ENCODE data around the gene CYP39A1.

CYP39A1 gene

DNA sequence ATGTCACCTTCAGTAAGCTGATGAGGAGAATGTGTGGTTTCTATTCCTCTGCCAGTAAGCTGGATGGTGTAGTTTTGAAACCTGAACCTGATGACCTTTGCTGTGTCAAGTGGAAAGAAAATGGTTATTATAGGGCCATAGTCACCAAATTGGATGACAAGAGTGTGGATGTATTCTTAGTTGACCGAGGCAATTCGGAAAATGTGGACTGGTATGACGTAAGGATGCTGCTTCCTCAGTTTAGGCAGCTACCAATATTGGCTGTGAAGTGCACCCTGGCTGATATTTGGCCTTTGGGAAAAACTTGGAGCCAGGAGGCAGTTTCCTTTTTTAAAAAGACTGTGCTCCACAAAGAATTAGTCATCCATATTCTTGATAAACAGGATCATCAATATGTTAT lies 37.0 kb upstream of the CYP39A1 start:
- H3K36me3 ChIP-seq (ENCODE audit: control insufficient read depth in 1 of 2, insufficient read depth in 2 of 2, low read length in 2 of 2), result no peaks in the 10 kb centered on the region
- no peak overlapping the region for H4K8ac ChIP-seq (ENCODE audit: low read depth, low read length)
- H3K4me2 ChIP-seq (ENCODE audit: low read length), result no peak overlapping the region
- H2BK120ac ChIP-seq (ENCODE audit: insufficient read depth, low read length, poor library complexity), result no peak overlapping the region
- no peak overlapping the region for H3K23ac ChIP-seq (ENCODE audit: low read length)
- no peak overlapping the region for H3K4ac ChIP-seq (ENCODE audit: low read depth, low read length)
- no peak overlapping the region for H2BK5ac ChIP-seq (ENCODE audit: low read depth, low read length, poor library complexity)
- WGBS (ENCODE audit: extremely low coverage, insufficient coverage, insufficient read length), result no CpG with 5 or more reads among the region's 3 CpGs
- H2AFZ ChIP-seq (ENCODE audit: insufficient read depth, low read length, poor library complexity), result no peak overlapping the region
- H3K4me3 ChIP-seq (ENCODE audit: low read depth, low read length), result no peak overlapping the region
- H3K27ac ChIP-seq (ENCODE audit: low read depth, low read length), result no peak overlapping the region
- H3K9ac ChIP-seq (ENCODE audit: low read length), result no peak overlapping the region
- no peak overlapping the region for H2AK5ac ChIP-seq (ENCODE audit: low read length)
- no peaks in the 10 kb centered on the region for H3K79me2 ChIP-seq (ENCODE audit: control insufficient read depth, insufficient read depth, low read length, poor library complexity)
- H3K18ac ChIP-seq (ENCODE audit: low read length), result no peak overlapping the region
- no peak overlapping the region for H4K91ac ChIP-seq (ENCODE audit: low read depth, low read length)
- no peak for DNase-seq
- no peak overlapping the region for H2BK12ac ChIP-seq (ENCODE audit: low read length)
- no peaks in the 10 kb centered on the region for H3K79me1 ChIP-seq (ENCODE audit: low read length)
- no peaks in the 10 kb centered on the region for H3K27me3 ChIP-seq (ENCODE audit: insufficient read depth, low read length)
- H3K9me3 ChIP-seq (ENCODE audit: insufficient read depth, low read depth, low read length), result no peaks in the 10 kb centered on the region
- no peaks in the 10 kb centered on the region for H3K4me1 ChIP-seq (ENCODE audit: control insufficient read depth in 1 of 2, insufficient read depth in 2 of 2, low read length in 2 of 2)
- no peak overlapping the region for H4K12ac ChIP-seq (ENCODE audit: low read depth, low read length)
- no peak overlapping the region for H3K14ac ChIP-seq (ENCODE audit: low read length)

DNA sequence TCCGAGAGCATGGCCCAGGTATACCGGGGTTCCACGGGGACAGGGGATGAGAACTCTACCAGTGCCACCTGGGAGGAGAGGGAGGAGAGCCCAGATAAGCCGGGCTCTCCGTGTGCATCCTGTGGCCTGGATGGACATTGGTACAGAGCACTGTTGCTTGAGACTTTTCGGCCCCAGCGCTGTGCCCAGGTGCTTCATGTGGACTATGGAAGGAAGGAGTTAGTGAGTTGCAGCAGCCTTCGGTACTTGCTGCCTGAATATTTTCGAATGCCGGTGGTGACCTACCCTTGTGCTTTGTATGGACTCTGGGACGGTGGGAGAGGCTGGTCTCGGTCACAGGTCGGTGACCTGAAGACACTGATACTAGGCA lies 36.3 kb upstream of the CYP39A1 start:
- Histone ChIP-seq H3K4me3 (ENCODE audit: low read depth, low read length) (no peak overlapping the region), H2AFZ (ENCODE audit: insufficient read depth, low read length, poor library complexity) (no peak overlapping the region), H3K27ac (ENCODE audit: low read depth, low read length) (no peak overlapping the region), H3K23ac (ENCODE audit: low read length) (no peak overlapping the region), H3K9ac (ENCODE audit: low read length) (no peak overlapping the region), H3K27me3 (ENCODE audit: insufficient read depth, low read length) (no peaks in the 10 kb centered on the region), H3K4me2 (ENCODE audit: low read length) (no peak overlapping the region), H4K8ac (ENCODE audit: low read depth, low read length) (no peak overlapping the region), H3K4ac (ENCODE audit: low read depth, low read length) (no peak overlapping the region), H2AK5ac (ENCODE audit: low read length) (no peak overlapping the region), H4K12ac (ENCODE audit: low read depth, low read length) (no peak overlapping the region), H3K79me2 (ENCODE audit: control insufficient read depth, insufficient read depth, low read length, poor library complexity) (no peaks in the 10 kb centered on the region), H2BK5ac (ENCODE audit: low read depth, low read length, poor library complexity) (no peak overlapping the region), H3K18ac (ENCODE audit: low read length) (no peak overlapping the region), H3K36me3 (ENCODE audit: control insufficient read depth in 1 of 2, insufficient read depth in 2 of 2, low read length in 2 of 2) (no peaks in the 10 kb centered on the region), H3K14ac (ENCODE audit: low read length) (no peak overlapping the region), H3K9me3 (ENCODE audit: insufficient read depth, low read depth, low read length) (no peaks in the 10 kb centered on the region), H2BK12ac (ENCODE audit: low read length) (no peak overlapping the region), H3K79me1 (ENCODE audit: low read length) (no peaks in the 10 kb centered on the region), H3K4me1 (ENCODE audit: control insufficient read depth in 1 of 2, insufficient read depth in 2 of 2, low read length in 2 of 2) (no peaks in the 10 kb centered on the region), H2BK120ac (ENCODE audit: insufficient read depth, low read length, poor library complexity) (no peak overlapping the region), H4K91ac (ENCODE audit: low read depth, low read length) (no peak overlapping the region)
- DNase-seq, result no peak
- WGBS (ENCODE audit: extremely low coverage, insufficient coverage, insufficient read length), result no CpG with 5 or more reads among the region's 13 CpGs

GRCh38 chr6:46688117-46688965 lies 35.7 kb upstream of the CYP39A1 start:
- Histone ChIP-seq H3K9ac (ENCODE audit: low read length) (no peak overlapping the region), H3K79me2 (ENCODE audit: control insufficient read depth, insufficient read depth, low read length, poor library complexity) (no peaks in the 10 kb centered on the region), H3K27ac (ENCODE audit: low read depth, low read length) (no peak overlapping the region)

GRCh38 chr6:46687619-46688097 lies 35.0 kb upstream of the CYP39A1 start, which contains the start of gene TDRD6:
TSS of gene TDRD6 (plus strand) at chr6:46687885. CDS start at chr6:46688129, 244 bp downstream.
- no peaks in the 10 kb centered on the region for H3K36me3 ChIP-seq (ENCODE audit: control insufficient read depth in 1 of 2, insufficient read depth in 2 of 2, low read length in 2 of 2)
- no peak within 1 kb of the TSS for H2BK12ac ChIP-seq (ENCODE audit: low read length)
- H3K79me2 ChIP-seq (ENCODE audit: control insufficient read depth, insufficient read depth, low read length, poor library complexity), result no peaks in the 10 kb centered on the region
- no peak within 1 kb of the TSS for H3K4me3 ChIP-seq (ENCODE audit: low read depth, low read length)
- no peak within 1 kb of the TSS for H2BK120ac ChIP-seq (ENCODE audit: insufficient read depth, low read length, poor library complexity)
- H3K4me2 ChIP-seq (ENCODE audit: low read length), result no peak within 1 kb of the TSS
- no peak within 1 kb of the TSS for H2AFZ ChIP-seq (ENCODE audit: insufficient read depth, low read length, poor library complexity)
- no peak within 1 kb of the TSS for H3K9ac ChIP-seq (ENCODE audit: low read length)
- no peak within 1 kb of the TSS for H4K91ac ChIP-seq (ENCODE audit: low read depth, low read length)
- no peaks in the 10 kb centered on the region for H3K9me3 ChIP-seq (ENCODE audit: insufficient read depth, low read depth, low read length)
- no peak within 1 kb of the TSS for H2BK5ac ChIP-seq (ENCODE audit: low read depth, low read length, poor library complexity)
- no CpG with 5 or more reads among the region's 41 CpGs for WGBS (ENCODE audit: extremely low coverage, insufficient coverage, insufficient read length)
- no peak for DNase-seq
- H3K23ac ChIP-seq (ENCODE audit: low read length), result no peak within 1 kb of the TSS
- H4K12ac ChIP-seq (ENCODE audit: low read depth, low read length), result no peak within 1 kb of the TSS
- H3K27ac ChIP-seq (ENCODE audit: low read depth, low read length), result no peak within 1 kb of the TSS
- no peaks in the 10 kb centered on the region for H3K4me1 ChIP-seq (ENCODE audit: control insufficient read depth in 1 of 2, insufficient read depth in 2 of 2, low read length in 2 of 2)
- no peaks in the 10 kb centered on the region for H3K79me1 ChIP-seq (ENCODE audit: low read length)
- no peak within 1 kb of the TSS for H3K18ac ChIP-seq (ENCODE audit: low read length)
- no peak within 1 kb of the TSS for H2AK5ac ChIP-seq (ENCODE audit: low read length)
- no peak within 1 kb of the TSS for H3K4ac ChIP-seq (ENCODE audit: low read depth, low read length)
- H3K14ac ChIP-seq (ENCODE audit: low read length), result no peak within 1 kb of the TSS
- H4K8ac ChIP-seq (ENCODE audit: low read depth, low read length), result no peak within 1 kb of the TSS
- H3K27me3 ChIP-seq (ENCODE audit: insufficient read depth, low read length), result no peaks in the 10 kb centered on the region

More at GRCh38 chr6:46688117-46688965, 35.7 kb upstream of the CYP39A1 start:
- Histone ChIP-seq H3K14ac (ENCODE audit: low read length) (no peak overlapping the region), H3K27me3 (ENCODE audit: insufficient read depth, low read length) (no peaks in the 10 kb centered on the region), H2BK5ac (ENCODE audit: low read depth, low read length, poor library complexity) (no peak overlapping the region), H4K12ac (ENCODE audit: low read depth, low read length) (no peak overlapping the region), H2BK12ac (ENCODE audit: low read length) (no peak overlapping the region), H3K4me1 (ENCODE audit: control insufficient read depth in 1 of 2, insufficient read depth in 2 of 2, low read length in 2 of 2) (no peaks in the 10 kb centered on the region), H3K36me3 (ENCODE audit: control insufficient read depth in 1 of 2, insufficient read depth in 2 of 2, low read length in 2 of 2) (no peaks in the 10 kb centered on the region), H3K4me2 (ENCODE audit: low read length) (no peak overlapping the region), H4K91ac (ENCODE audit: low read depth, low read length) (no peak overlapping the region), H2AFZ (ENCODE audit: insufficient read depth, low read length, poor library complexity) (no peak overlapping the region), H3K4me3 (ENCODE audit: low read depth, low read length) (no peak overlapping the region), H3K18ac (ENCODE audit: low read length) (no peak overlapping the region), H3K4ac (ENCODE audit: low read depth, low read length) (no peak overlapping the region), H2BK120ac (ENCODE audit: insufficient read depth, low read length, poor library complexity) (no peak overlapping the region), H3K79me1 (ENCODE audit: low read length) (no peaks in the 10 kb centered on the region), H4K8ac (ENCODE audit: low read depth, low read length) (no peak overlapping the region), H2AK5ac (ENCODE audit: low read length) (no peak overlapping the region), H3K9me3 (ENCODE audit: insufficient read depth, low read depth, low read length) (no peaks in the 10 kb centered on the region), H3K23ac (ENCODE audit: low read length) (no peak overlapping the region)
- DNase-seq, result no peak
- no CpG with 5 or more reads among the region's 85 CpGs for WGBS (ENCODE audit: extremely low coverage, insufficient coverage, insufficient read length)
